ENCODE results near the gene GLOD4. TPM values are rescaled to one million over a fixed set of nuclear protein-coding genes. Genes with fewer than 3 reads are reported as not detected.

GLOD4 gene
- total RNA-seq, 1 donor from 2014 or later, result 61.8 TPM

GRCh38 chr17:740240-741017, 41.7 kb downstream of the GLOD4 start:
- Histone ChIP-seq H3K4me1 (ENCODE audit: insufficient read depth, low read length) (peaks cover 4% of the 10 kb centered on the region), H3K79me2 (ENCODE audit: insufficient read depth, low read length) (peaks cover 52% of the 10 kb centered on the region), H3K4me2 (ENCODE audit: low read length) (peak overlapping the region; percentile 15), H3K27me3 (ENCODE audit: insufficient read depth, low read length) (no peaks in the 10 kb centered on the region), H4K20me1 (ENCODE audit: insufficient read depth, low read length) (peaks cover 79% of the 10 kb centered on the region), H3K27ac (ENCODE audit: low read depth, low read length) (no peak overlapping the region), H2AFZ (ENCODE audit: low read depth, low read length) (no peak overlapping the region), H3K36me3 (ENCODE audit: insufficient read depth, low read length) (peaks cover 50% of the 10 kb centered on the region), H3K9me3 (ENCODE audit: insufficient read depth, low read depth, low read length) (no peaks in the 10 kb centered on the region), H3K9ac (ENCODE audit: low read length) (no peak overlapping the region), H3K4me3 (ENCODE audit: insufficient read depth, low read depth, low read length) (no peak overlapping the region)
- H3K36me3 Mint-ChIP-seq (ENCODE audit: low read depth, unreplicated experiment), result peaks cover 40% of the 10 kb centered on the region
- TF ChIP-seq EZH2 (IDR thresholded peaks at IDR 0.05; ENCODE audit: insufficient read depth, low read length) (no peak), CTCF (IDR thresholded peaks at IDR 0.05; ENCODE audit: insufficient read depth, low read depth, low read length) (no peak)
- H3K27ac Mint-ChIP-seq (ENCODE audit: unreplicated experiment), result no peak overlapping the region
- H3K27me3 Mint-ChIP-seq (ENCODE audit: low read depth, unreplicated experiment), result no peaks in the 10 kb centered on the region
- no peak for DNase-seq (ENCODE audit: low read depth)
- H3K4me1 Mint-ChIP-seq (ENCODE audit: low read depth, unreplicated experiment), result no peaks in the 10 kb centered on the region
- peaks cover 2% of the 10 kb centered on the region for H3K9me3 Mint-ChIP-seq (ENCODE audit: unreplicated experiment)
- no peak for FAIRE-seq
- H3K4me3 Mint-ChIP-seq (ENCODE audit: unreplicated experiment), result no peak overlapping the region

GRCh38 chr17:737561-738113, 44.4 kb downstream of the GLOD4 start:
- Histone ChIP-seq H3K27ac (ENCODE audit: low read depth, low read length) (no peak overlapping the region), H3K9me3 (ENCODE audit: insufficient read depth, low read depth, low read length) (no peaks in the 10 kb centered on the region), H2AFZ (ENCODE audit: low read depth, low read length) (no peak overlapping the region), H3K4me3 (ENCODE audit: insufficient read depth, low read depth, low read length) (no peak overlapping the region), H4K20me1 (ENCODE audit: insufficient read depth, low read length) (peaks cover 76% of the 10 kb centered on the region), H3K9ac (ENCODE audit: low read length) (no peak overlapping the region), H3K4me1 (ENCODE audit: insufficient read depth, low read length) (peaks cover 18% of the 10 kb centered on the region), H3K36me3 (ENCODE audit: insufficient read depth, low read length) (peaks cover 30% of the 10 kb centered on the region), H3K27me3 (ENCODE audit: insufficient read depth, low read length) (no peaks in the 10 kb centered on the region), H3K4me2 (ENCODE audit: low read length) (no peak overlapping the region), H3K79me2 (ENCODE audit: insufficient read depth, low read length) (peaks cover 64% of the 10 kb centered on the region)
- H3K4me1 Mint-ChIP-seq (ENCODE audit: low read depth, unreplicated experiment), result peaks cover 5% of the 10 kb centered on the region
- peaks cover 28% of the 10 kb centered on the region for H3K36me3 Mint-ChIP-seq (ENCODE audit: low read depth, unreplicated experiment)
- no peak for TF ChIP-seq EZH2 (IDR thresholded peaks at IDR 0.05; ENCODE audit: insufficient read depth, low read length)
- TF ChIP-seq CTCF (IDR thresholded peaks at IDR 0.05; ENCODE audit: insufficient read depth, low read depth, low read length), result no peak
- no peak overlapping the region for H3K27ac Mint-ChIP-seq (ENCODE audit: unreplicated experiment)
- FAIRE-seq (no peak), DNase-seq (ENCODE audit: low read depth) (no peak)
- no peaks in the 10 kb centered on the region for H3K9me3 Mint-ChIP-seq (ENCODE audit: unreplicated experiment)
- no peak overlapping the region for H3K4me3 Mint-ChIP-seq (ENCODE audit: unreplicated experiment)
- H3K27me3 Mint-ChIP-seq (ENCODE audit: low read depth, unreplicated experiment), result no peaks in the 10 kb centered on the region

GRCh38 chr17:733743-734142, 48.3 kb downstream of the GLOD4 start:
- H3K4me1 Mint-ChIP-seq (ENCODE audit: low read depth, unreplicated experiment), result peaks cover 7% of the 10 kb centered on the region
- TF ChIP-seq CTCF (IDR thresholded peaks at IDR 0.05; ENCODE audit: insufficient read depth, low read depth, low read length) (no peak), EZH2 (IDR thresholded peaks at IDR 0.05; ENCODE audit: insufficient read depth, low read length) (no peak)
- Histone ChIP-seq H3K9ac (ENCODE audit: low read length) (peak overlapping the region; percentile 74), H3K36me3 (ENCODE audit: insufficient read depth, low read length) (peaks cover 10% of the 10 kb centered on the region), H4K20me1 (ENCODE audit: insufficient read depth, low read length) (peaks cover 57% of the 10 kb centered on the region), H3K4me2 (ENCODE audit: low read length) (peak overlapping the region; percentile 97), H2AFZ (ENCODE audit: low read depth, low read length) (no peak overlapping the region), H3K4me3 (ENCODE audit: insufficient read depth, low read depth, low read length) (peak overlapping the region; percentile 76), H3K27me3 (ENCODE audit: insufficient read depth, low read length) (no peaks in the 10 kb centered on the region), H3K9me3 (ENCODE audit: insufficient read depth, low read depth, low read length) (no peaks in the 10 kb centered on the region), H3K27ac (ENCODE audit: low read depth, low read length) (no peak overlapping the region), H3K79me2 (ENCODE audit: insufficient read depth, low read length) (peaks cover 51% of the 10 kb centered on the region), H3K4me1 (ENCODE audit: insufficient read depth, low read length) (peaks cover 18% of the 10 kb centered on the region)
- no peak for FAIRE-seq
- peak overlapping the region; percentile 87 for H3K27ac Mint-ChIP-seq (ENCODE audit: unreplicated experiment)
- peak overlapping the region; percentile 93 for H3K4me3 Mint-ChIP-seq (ENCODE audit: unreplicated experiment)
- H3K36me3 Mint-ChIP-seq (ENCODE audit: low read depth, unreplicated experiment), result peaks cover 8% of the 10 kb centered on the region
- peaks cover 3% of the 10 kb centered on the region for H3K27me3 Mint-ChIP-seq (ENCODE audit: low read depth, unreplicated experiment)
- DNase-seq (ENCODE audit: low read depth), result no peak
- H3K9me3 Mint-ChIP-seq (ENCODE audit: unreplicated experiment), result no peaks in the 10 kb centered on the region
